IPS DF 4.7 (cell line): ENCODE data around the gene FOXC1.

ENCODE experiments used
- DNase-seq: peaks from one replicate; pipeline ENCODE4 v3.0.0-alpha.2; 2013; ENCODE audit warnings: low spot score; ENCODE audit errors: extremely low read depth

FOXC1 gene

GRCh38 chr6:1584996-1585668, 24.6 kb upstream of the FOXC1 start:
- DNase-seq = no peak

GRCh38 chr6:1585669-1586049, 24.1 kb upstream of the FOXC1 start:
- DNase-seq = no peak

GRCh38 chr6:1586256-1586655, 23.5 kb upstream of the FOXC1 start:
- no peak for DNase-seq

- DNase-seq = no peak
These were observed 22.8 kb upstream of the FOXC1 start for GRCh38 chr6:1586861-1587450.

GRCh38 chr6:1587546-1587945, 22.2 kb upstream of the FOXC1 start:
- DNase-seq = no peak

GRCh38 chr6:1587977-1588376, 21.7 kb upstream of the FOXC1 start:
- no peak for DNase-seq

- no peak for DNase-seq
These were observed 20.5 kb upstream of the FOXC1 start for GRCh38 chr6:1589208-1589607.

- no peak for DNase-seq
These were observed 19.1 kb upstream of the FOXC1 start for GRCh38 chr6:1590580-1590979.

- no peak for DNase-seq
These were observed 18.5 kb upstream of the FOXC1 start for GRCh38 chr6:1591243-1591642.

- DNase-seq = no peak
These were observed 17.8 kb upstream of the FOXC1 start for GRCh38 chr6:1591926-1592325.

GRCh38 chr6:1592852-1593251, 16.9 kb upstream of the FOXC1 start:
- no peak for DNase-seq

GRCh38 chr6:1593286-1593957, 16.3 kb upstream of the FOXC1 start:
- DNase-seq = no peak

- no peak for DNase-seq
These were observed 15.8 kb upstream of the FOXC1 start for GRCh38 chr6:1593958-1594314.

- DNase-seq = no peak
These were observed 15.1 kb upstream of the FOXC1 start for GRCh38 chr6:1594445-1595200.

GRCh38 chr6:1595271-1596087, 14.2 kb upstream of the FOXC1 start:
- DNase-seq = no peak

- DNase-seq = no peak
These were observed 13.4 kb upstream of the FOXC1 start for GRCh38 chr6:1596088-1596852.

- no peak for DNase-seq
These were observed 12.5 kb upstream of the FOXC1 start for GRCh38 chr6:1597121-1597744.

GRCh38 chr6:1597924-1598323, 11.8 kb upstream of the FOXC1 start:
- DNase-seq = no peak

GRCh38 chr6:1598433-1598832, 11.3 kb upstream of the FOXC1 start:
- DNase-seq = no peak

GRCh38 chr6:1598886-1599285, 10.8 kb upstream of the FOXC1 start:
- DNase-seq = no peak
